K562 (cell line): ENCODE measurements around the gene CAMK2N1. TPM values are rescaled to one million over a fixed set of nuclear protein-coding genes. Genes with fewer than 3 reads are reported as not detected.

Experiments
- ATAC-seq: fragments of 200-7000 bp; cut with Tn5 transposase; 3 replicates; pipeline ENCODE4 v1.9.1; 2020; ENCODE audit warnings: moderate library complexity
- BruUV-seq: library from RNA; stranded (reverse); fragments of 400-500 nt; replicated peaks from 2 replicates; lab custom pipeline; 2021; lab: Mats Ljungman, UMichigan
- CTCF ChIA-PET: fragments of 300-600 bp; formaldehyde crosslinking; extraction: SDS; loops from one replicate; lab custom pipeline; 2021; ENCODE audit warnings: low intra/inter-chr PET ratio; lab: Yijun Ruan, JAX
- POLR2A ChIA-PET: fragments of 300-600, 350-650 bp; sonication (Branson Sonifier 250); formaldehyde crosslinking; extraction: SDS; loops from one replicate; lab custom pipeline; 2021; ENCODE audit warnings: antibody characterized with exemption, inconsistent platforms; lab: Yijun Ruan, JAX
- DNase-seq, 4 experiments: peaks; one replicate each; pipeline versions ENCODE4 v3.0.0 to v3.0.0-alpha.2; 2011 to 2018; ENCODE audit warnings: low spot score in 3 of 4, mixed read lengths in 3 of 4; ENCODE audit errors: extremely low read depth in 1 of 4
- FAIRE-seq: peaks from 2 replicates; lab custom pipeline; 2011; peaks lifted over from hg19 to GRCh38; lab: Jason Lieb, UNC
- H2AFZ ChIP-seq: 2 replicates; pipeline ENCODE4 v1.6.0; 2011; ENCODE audit warnings: low read depth, low read length, control low read depth, inconsistent platforms
- H3K27ac ChIP-seq: fragments of 200-600 bp; 3 replicates; pipeline ENCODE4 v1.8.0; 2011; ENCODE audit warnings: low read depth, mild to moderate bottlenecking, control low read depth, inconsistent platforms, low read length, moderate library complexity, mixed read lengths; ENCODE audit errors: extremely low read depth
- H3K27me3 ChIP-seq, 2 experiments: fragments of 300-600 bp in 1 of 2; 2 replicates in 1 of 2; 3 replicates in 1 of 2; pipeline versions ENCODE4 v1.6.0 to v1.8.0; 2011; ENCODE audit warnings: inconsistent platforms in 2 of 2, low read length in 2 of 2, mild to moderate bottlenecking in 1 of 2, mixed read lengths in 1 of 2, moderate library complexity in 1 of 2; ENCODE audit not compliant: control insufficient read depth in 2 of 2, insufficient read depth in 2 of 2
- H3K36me3 ChIP-seq: fragments of 300-600 bp; 3 replicates; pipeline ENCODE4 v1.8.0; 2011; ENCODE audit warnings: mild to moderate bottlenecking, low read length, inconsistent platforms; ENCODE audit not compliant: control insufficient read depth, insufficient read depth
- H3K4me1 ChIP-seq, 2 experiments: fragments of 200-600 bp in 1 of 2; replicated peaks in 1 of 2; 2 replicates in 1 of 2; 3 replicates in 1 of 2; pipeline versions ENCODE4 v1.5.1 to v1.8.0; 2011; ENCODE audit warnings: inconsistent platforms in 2 of 2, low read length in 2 of 2, mild to moderate bottlenecking in 1 of 2, mixed read lengths in 1 of 2, moderate library complexity in 1 of 2; ENCODE audit not compliant: control insufficient read depth in 2 of 2, insufficient read depth in 2 of 2
- H3K4me2 ChIP-seq: 2 replicates; pipeline ENCODE4 v1.6.1; 2011; ENCODE audit warnings: low read length, control low read depth, inconsistent platforms, mixed read lengths; ENCODE audit not compliant: insufficient read depth
- H3K4me3 ChIP-seq: fragments of 200-600 bp; sonication (generic), shearing (Covaris generic); 2 replicates; pipeline ENCODE4 v1.5.1; 2016; ENCODE audit warnings: control low read depth, inconsistent platforms
- H3K79me2 ChIP-seq: fragments of 200-600 bp; 3 replicates; pipeline ENCODE4 v1.8.0; 2011; ENCODE audit warnings: low read length, inconsistent platforms; ENCODE audit not compliant: control insufficient read depth, insufficient read depth
- H3K9ac ChIP-seq, 2 experiments: 2 replicates each; pipeline versions ENCODE4 v1.6.0 to v1.6.1; 2011; ENCODE audit warnings: low read depth in 2 of 2, low read length in 2 of 2, control low read depth in 1 of 2, inconsistent platforms in 1 of 2, mild to moderate bottlenecking in 1 of 2, mixed read lengths in 1 of 2; ENCODE audit not compliant: insufficient read depth in 1 of 2
- H3K9me1 ChIP-seq: one replicate; pipeline ENCODE4 v1.6.0; 2011; ENCODE audit warnings: inconsistent platforms, mild to moderate bottlenecking, low read length, moderate library complexity; ENCODE audit not compliant: control insufficient read depth, insufficient read depth
- H3K9me3 ChIP-seq: replicated peaks from 2 replicates; pipeline ENCODE4 v1.5.1; 2011; ENCODE audit warnings: low read depth, low read length, inconsistent platforms; ENCODE audit not compliant: control insufficient read depth, insufficient read depth
- H4K20me1 ChIP-seq: replicated peaks from 2 replicates; pipeline ENCODE4 v1.6.1; 2011; ENCODE audit warnings: low read length, inconsistent platforms, mixed read lengths; ENCODE audit not compliant: control insufficient read depth, insufficient read depth
- WGBS: fragments of 100-300 bp; shearing (Covaris generic); methylation state at CpG from one replicate; pipeline ENCODE4 v1.1.6; 2016; ENCODE audit warnings: low coverage, mixed read lengths; ENCODE audit not compliant: insufficient coverage; ENCODE audit errors: missing lambda C conversion rate; 5-methylcytosine and 5-hydroxymethylcytosine counted together
- in situ Hi-C: fragments of 300-500 bp; cut with MboI; formaldehyde crosslinking; loops from 4 replicates; pipeline ENCODE4 v1.15.0; 2018; ENCODE audit warnings: inconsistent platforms, mixed read lengths
- intact Hi-C: fragments of 100-400 bp; cut with micrococcal nuclease; formaldehyde crosslinking; loops from 2 replicates; pipeline ENCODE4 v1.14.2; 2022
- polyA plus RNA-seq, 8 experiments: library from polyadenylated mRNA; depleted of rRNA in 4 of 8; stranded (reverse) in 5 of 8; unstranded in 3 of 8; fragments of >200 nt; fragmentation: Nextera tagmentation in 2 of 8; fragmentation: Illumina TruSeq in 1 of 8; extraction: Ambion mirVana in 2 of 8; extraction: Trizol in 1 of 8; gene quantifications; 2 replicates each; pipeline versions ENCODE4 v1.2.1 to v1.2.3, GENCODE V29; 2011 to 2014; ENCODE audit warnings: inconsistent platforms in 1 of 8, missing spikeins in 1 of 8
- total RNA-seq, 7 experiments: library from RNA; depleted of rRNA in 6 of 7; stranded (reverse); fragments of >200 nt in 6 of 7; fragmentation: Illumina TruSeq in 2 of 7; extraction: Trizol in 2 of 7; gene quantifications; 2 replicates each; pipeline versions ENCODE4 v1.2.1 to v1.2.3, GENCODE V29; 2011 to 2021; ENCODE audit warnings: low replicate concordance in 1 of 7
- TF ChIP-seq, protein P1 (sequence below), 3 experiments: fragments of 200-800 bp in 1 of 3; sonication (Bioruptor generic) in 1 of 3; sonication (generic) in 1 of 3; formaldehyde crosslinking in 1 of 3; IDR thresholded peaks; 2 replicates each; pipeline versions ENCODE4 v1.6.1 to v1.8.0; 2016 to 2022; ENCODE audit warnings: mild to moderate bottlenecking in 2 of 3, missing compliant biosample characterization in 2 of 3, missing genetic modification characterization in 2 of 3, missing genetic modification reagents in 1 of 3
- TF ChIP-seq, protein P2 (sequence below): fragments of 450-650 bp; IDR thresholded peaks from 2 replicates; pipeline ENCODE4 v1.6.1; 2017; ENCODE audit warnings: antibody characterized with exemption

The CAMK2N1 gene
- total and polyA plus RNA-seq, 9 of the 15 experiments (the other 6 are each of a cell fraction or from before 2014, with no cell fraction given): 0.09 to 1.4 (median 0.34) TPM

DNA sequence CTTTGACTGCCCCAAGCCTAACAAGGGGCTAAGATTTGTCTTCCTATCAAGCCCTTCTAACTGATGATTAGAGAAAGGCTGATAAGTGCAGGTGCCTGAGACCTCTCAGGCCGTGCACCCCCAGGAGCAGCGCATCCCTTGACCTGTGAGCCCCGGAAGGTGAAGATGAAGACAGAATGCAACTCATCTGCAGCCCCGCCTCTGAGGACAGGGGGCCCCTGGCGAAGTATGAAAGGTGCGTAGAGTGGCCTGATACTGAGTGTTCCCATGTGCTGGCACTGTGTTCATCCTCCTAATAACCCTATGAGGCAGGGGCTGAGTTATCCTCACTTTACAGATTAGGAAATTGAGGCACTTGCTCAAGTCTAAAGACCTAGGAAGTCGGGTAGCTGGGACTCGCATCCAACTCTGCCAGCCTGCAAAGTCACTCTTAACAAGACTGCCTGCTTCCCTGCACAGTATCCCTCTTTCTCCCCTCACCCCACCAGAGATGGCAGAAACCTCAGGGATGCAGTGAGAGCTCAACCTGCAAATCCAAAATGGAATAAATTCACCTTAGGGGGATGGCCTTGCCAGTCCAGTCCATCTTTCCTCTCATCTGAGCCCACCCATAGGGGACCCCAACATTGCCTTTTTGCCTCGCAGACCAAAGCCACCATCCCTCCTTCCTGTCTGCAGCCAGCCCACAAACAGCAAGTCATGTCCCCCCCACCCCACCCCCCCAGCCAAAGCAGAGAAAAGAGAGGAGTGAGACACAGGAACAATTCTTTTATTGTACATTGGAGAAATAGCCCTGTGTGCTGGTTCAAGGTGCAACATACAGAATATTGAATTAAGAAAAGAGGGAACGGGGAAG is 4.1 kb downstream of the CAMK2N1 start:
- CTCF ChIA-PET: no interaction called here
- peaks cover under 1 to 33% of the 10 kb centered on the region in 2 experiments; a peak in 3 of 5 replicates for H3K4me1 ChIP-seq
- no peaks in the 10 kb centered on the region for H3K9me3 ChIP-seq
- ATAC-seq (no peak), DNase-seq (no peak), FAIRE-seq (no peak)
- no TSS peak for BruUV-seq
- in situ Hi-C loops (no loop called here), intact Hi-C loops (no loop called here)
- no peak overlapping the region for H3K9ac ChIP-seq
- H3K36me3 ChIP-seq: no peaks in the 10 kb centered on the region
- H3K4me2 ChIP-seq: no peak overlapping the region
- H2AFZ ChIP-seq: no peak overlapping the region
- TF ChIP-seq, protein P1, sequence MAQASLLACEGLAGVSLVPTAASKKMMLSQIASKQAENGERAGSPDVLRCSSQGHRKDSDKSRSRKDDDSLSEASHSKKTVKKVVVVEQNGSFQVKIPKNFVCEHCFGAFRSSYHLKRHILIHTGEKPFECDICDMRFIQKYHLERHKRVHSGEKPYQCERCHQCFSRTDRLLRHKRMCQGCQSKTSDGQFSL (CRISPR knock-in tag; IDR thresholded peaks at IDR 0.05): no peak
- TF ChIP-seq, protein P1 (tag; IDR thresholded peaks at IDR 0.05): peak in 1 of 2 experiments; percentile 57; a peak in 1 of 4 replicates
- TF ChIP-seq, protein P2, sequence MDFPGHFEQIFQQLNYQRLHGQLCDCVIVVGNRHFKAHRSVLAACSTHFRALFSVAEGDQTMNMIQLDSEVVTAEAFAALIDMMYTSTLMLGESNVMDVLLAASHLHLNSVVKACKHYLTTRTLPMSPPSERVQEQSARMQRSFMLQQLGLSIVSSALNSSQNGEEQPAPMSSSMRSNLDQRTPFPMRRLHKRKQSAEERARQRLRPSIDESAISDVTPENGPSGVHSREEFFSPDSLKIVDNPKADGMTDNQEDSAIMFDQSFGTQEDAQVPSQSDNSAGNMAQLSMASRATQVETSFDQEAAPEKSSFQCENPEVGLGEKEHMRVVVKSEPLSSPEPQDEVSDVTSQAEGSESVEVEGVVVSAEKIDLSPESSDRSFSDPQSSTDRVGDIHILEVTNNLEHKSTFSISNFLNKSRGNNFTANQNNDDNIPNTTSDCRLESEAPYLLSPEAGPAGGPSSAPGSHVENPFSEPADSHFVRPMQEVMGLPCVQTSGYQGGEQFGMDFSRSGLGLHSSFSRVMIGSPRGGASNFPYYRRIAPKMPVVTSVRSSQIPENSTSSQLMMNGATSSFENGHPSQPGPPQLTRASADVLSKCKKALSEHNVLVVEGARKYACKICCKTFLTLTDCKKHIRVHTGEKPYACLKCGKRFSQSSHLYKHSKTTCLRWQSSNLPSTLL: no peak
- H4K20me1 ChIP-seq: no peaks in the 10 kb centered on the region
- H3K27me3 ChIP-seq: peaks cover 16 to 54% of the 10 kb centered on the region in 2 experiments
- H3K4me3 ChIP-seq: no peak overlapping the region
- WGBS: 4% methylated on average over 10 of the region's 10 CpGs
- POLR2A ChIA-PET: interaction anchor here (0.6 to 1.2 kb wide), 2 partner anchors 20 to 303 kb away, joined by 3 read pairs; no protein-coding TSS in a partner anchor
- H3K9me1 ChIP-seq: no peaks in the 10 kb centered on the region
- no peaks in the 10 kb centered on the region for H3K79me2 ChIP-seq
- no peak overlapping the region for H3K27ac ChIP-seq
